ENCODE data around the gene DNAJC1. TPM values are rescaled to one million over a fixed set of nuclear protein-coding genes. Genes with fewer than 3 reads are reported as not detected.

DNAJC1 gene
- total and polyA plus RNA-seq, 7 donors = 9.9 to 135 (median 51.9) TPM

DNA sequence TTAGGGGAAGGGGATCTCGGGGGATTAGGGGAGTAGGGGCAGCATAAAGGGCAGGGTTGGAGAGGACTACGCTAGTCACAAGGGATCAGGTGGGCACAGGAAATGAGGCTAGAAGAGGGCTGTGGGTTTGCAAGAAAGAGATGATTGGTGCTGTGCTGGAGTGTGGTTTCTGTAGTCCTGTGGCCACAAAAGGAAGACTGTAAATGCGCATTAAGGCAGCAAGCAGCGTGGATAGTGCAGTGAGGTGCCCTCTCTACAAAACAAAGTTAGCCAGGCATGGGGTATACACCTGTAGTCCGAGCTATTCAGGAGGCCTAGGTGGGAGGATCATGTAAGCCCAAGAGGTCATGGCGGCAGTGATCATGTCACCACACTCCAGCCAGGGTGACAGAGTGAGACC is 257.4 kb downstream of the DNAJC1 start:
- Histone ChIP-seq H3K36me3 (peaks cover 0 to 42% (median 9%) of the 10 kb centered on the region in 4 donors), H3K9me3 (no peaks in the 10 kb centered on the region)
- intact Hi-C loops (cut with DNase I) = no loop called here

GRCh38 chr10:21744223-21744622 is 259.3 kb downstream of the DNAJC1 start:
- H3K9me3 ChIP-seq = no peaks in the 10 kb centered on the region
- H3K4me1 ChIP-seq = no peaks in the 10 kb centered on the region
- TF ChIP-seq POLR2A (IDR thresholded peaks at IDR 0.05) (no peak), POLR2AphosphoS5 (IDR thresholded peaks at IDR 0.05) (no peak), EP300 (IDR thresholded peaks at IDR 0.05) (no peak)
- TF ChIP-seq, protein P1, sequence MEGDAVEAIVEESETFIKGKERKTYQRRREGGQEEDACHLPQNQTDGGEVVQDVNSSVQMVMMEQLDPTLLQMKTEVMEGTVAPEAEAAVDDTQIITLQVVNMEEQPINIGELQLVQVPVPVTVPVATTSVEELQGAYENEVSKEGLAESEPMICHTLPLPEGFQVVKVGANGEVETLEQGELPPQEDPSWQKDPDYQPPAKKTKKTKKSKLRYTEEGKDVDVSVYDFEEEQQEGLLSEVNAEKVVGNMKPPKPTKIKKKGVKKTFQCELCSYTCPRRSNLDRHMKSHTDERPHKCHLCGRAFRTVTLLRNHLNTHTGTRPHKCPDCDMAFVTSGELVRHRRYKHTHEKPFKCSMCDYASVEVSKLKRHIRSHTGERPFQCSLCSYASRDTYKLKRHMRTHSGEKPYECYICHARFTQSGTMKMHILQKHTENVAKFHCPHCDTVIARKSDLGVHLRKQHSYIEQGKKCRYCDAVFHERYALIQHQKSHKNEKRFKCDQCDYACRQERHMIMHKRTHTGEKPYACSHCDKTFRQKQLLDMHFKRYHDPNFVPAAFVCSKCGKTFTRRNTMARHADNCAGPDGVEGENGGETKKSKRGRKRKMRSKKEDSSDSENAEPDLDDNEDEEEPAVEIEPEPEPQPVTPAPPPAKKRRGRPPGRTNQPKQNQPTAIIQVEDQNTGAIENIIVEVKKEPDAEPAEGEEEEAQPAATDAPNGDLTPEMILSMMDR (IDR thresholded peaks at IDR 0.05) = no peak
- intact Hi-C loops (cut with DNase I) = no loop called here
- no peak for DNase-seq
- 89 to 92% methylated on average over 11 of the region's 11 CpGs for WGBS, 2 donors
- H3K27ac ChIP-seq = no peak overlapping the region
- H3K4me3 ChIP-seq = no peak overlapping the region
- peaks cover 4 to 59% (median 15%) of the 10 kb centered on the region in 4 donors for H3K36me3 ChIP-seq
- H3K27me3 ChIP-seq = no peaks in the 10 kb centered on the region

More for the DNA sequence above, 257.4 kb downstream of the DNAJC1 start:
- H3K27me3 ChIP-seq = no peaks in the 10 kb centered on the region
- H3K4me1 ChIP-seq = no peaks in the 10 kb centered on the region
- no peak for DNase-seq
- 67 to 88% methylated on average over 6 of the region's 6 CpGs for WGBS, 2 donors
- TF ChIP-seq POLR2A (IDR thresholded peaks at IDR 0.05) = no peak
- TF ChIP-seq POLR2AphosphoS5 (IDR thresholded peaks at IDR 0.05) = no peak
- TF ChIP-seq, protein P1 (IDR thresholded peaks at IDR 0.05) = no peak
- no peak for TF ChIP-seq EP300 (IDR thresholded peaks at IDR 0.05)
- no peak overlapping the region for H3K4me3 ChIP-seq
- H3K27ac ChIP-seq = no peak overlapping the region

GRCh38 chr10:21742740-21743412 is 260.7 kb downstream of the DNAJC1 start:
- TF ChIP-seq EP300 (IDR thresholded peaks at IDR 0.05) (no peak), POLR2AphosphoS5 (IDR thresholded peaks at IDR 0.05) (no peak), POLR2A (IDR thresholded peaks at IDR 0.05) (no peak)
- TF ChIP-seq, protein P1 (IDR thresholded peaks at IDR 0.05) = no peak
- Histone ChIP-seq H3K4me1 (no peaks in the 10 kb centered on the region), H3K27me3 (no peaks in the 10 kb centered on the region), H3K4me3 (no peak overlapping the region), H3K9me3 (no peaks in the 10 kb centered on the region), H3K36me3 (peaks cover 4 to 71% (median 19%) of the 10 kb centered on the region in 4 donors), H3K27ac (no peak overlapping the region)
- intact Hi-C loops (cut with DNase I) = no loop called here
- no peak for DNase-seq
- 95 to 96% methylated on average over 5 of the region's 5 CpGs for WGBS, 2 donors

- TF ChIP-seq, protein P1 (IDR thresholded peaks at IDR 0.05) = no peak
- TF ChIP-seq POLR2AphosphoS5 (IDR thresholded peaks at IDR 0.05) (no peak), POLR2A (IDR thresholded peaks at IDR 0.05) (no peak), EP300 (IDR thresholded peaks at IDR 0.05) (no peak)
- peaks cover 4 to 77% (median 23%) of the 10 kb centered on the region in 4 donors for H3K36me3 ChIP-seq
- H3K27ac ChIP-seq = no peak overlapping the region
- no peaks in the 10 kb centered on the region for H3K9me3 ChIP-seq
- 68 to 85% methylated on average over 4 of the region's 4 CpGs for WGBS, 2 donors
- no peaks in the 10 kb centered on the region for H3K4me1 ChIP-seq
- H3K27me3 ChIP-seq = no peaks in the 10 kb centered on the region
- no peak for DNase-seq
- no peak overlapping the region for H3K4me3 ChIP-seq
- intact Hi-C loops (cut with DNase I) = no loop called here
Observed at GRCh38 chr10:21740989-21741388, 262.5 kb downstream of the DNAJC1 start.

Measured in sigmoid colon (tissue), 7 donors.